PC-3 (cell line): ENCODE results near the gene TAMM41. TPM values are rescaled to one million over a fixed set of nuclear protein-coding genes. Genes with fewer than 3 reads are reported as not detected.

Experiments used
- ATAC-seq: fragments of 200-7000 bp; cut with Tn5 transposase; 2 replicates; pipeline ENCODE4 v1.9.1; 2020; ENCODE audit warnings: mild to moderate bottlenecking, moderate library complexity
- BruUV-seq: library from RNA; stranded (reverse); fragments of 400-500 nt; replicated peaks from 2 replicates; lab custom pipeline; 2021; lab: Mats Ljungman, UMichigan
- CTCF ChIA-PET: fragments of 300-600 bp; sonication (Branson Sonifier 250); formaldehyde crosslinking; loops from one replicate; lab custom pipeline; 2022; ENCODE audit warnings: antibody characterized with exemption; lab: Charles Lee
- POLR2A ChIA-PET: fragments of 300-600 bp; sonication (Branson Sonifier 250); formaldehyde crosslinking; loops from one replicate; lab custom pipeline; 2022; ENCODE audit warnings: antibody characterized with exemption; ENCODE audit not compliant: unreplicated experiment; lab: Charles Lee
- DNase-seq: peaks from one replicate; pipeline ENCODE4 v3.0.0-alpha.2; 2015
- H2AFZ ChIP-seq: fragments of 300-600 bp; sonication (generic); 2 replicates; pipeline ENCODE4 v1.6.0; 2016; ENCODE audit warnings: antibody characterized with exemption, low read length
- H3F3A ChIP-seq: fragments of 300-600 bp; sonication (generic); one replicate; pipeline ENCODE4 v1.6.0; 2017; ENCODE audit warnings: antibody characterized with exemption, low read length, control low read depth, mild to moderate bottlenecking; ENCODE audit not compliant: unreplicated experiment
- H3K27ac ChIP-seq: fragments of 300-600 bp; sonication (generic); 2 replicates; pipeline ENCODE4 v1.5.1; 2016; ENCODE audit warnings: mild to moderate bottlenecking, low read length
- H3K27me3 ChIP-seq: fragments of 300-600 bp; sonication (generic); 2 replicates; pipeline ENCODE4 v1.6.1; 2016; ENCODE audit warnings: low read length, mixed read lengths
- H3K36me3 ChIP-seq: fragments of 300-600 bp; sonication (generic); 2 replicates; pipeline ENCODE4 v1.6.1; 2016; ENCODE audit warnings: low read depth, mixed run types, low read length, mixed read lengths
- H3K4me1 ChIP-seq: fragments of 300-600 bp; sonication (generic); 2 replicates; pipeline ENCODE4 v1.5.1; 2016; ENCODE audit warnings: low read length; ENCODE audit not compliant: insufficient read depth
- H3K4me2 ChIP-seq: fragments of 300-600 bp; sonication (generic); 2 replicates; pipeline ENCODE4 v1.6.0; 2016; ENCODE audit warnings: low read length
- H3K4me3 ChIP-seq: fragments of 300-600 bp; sonication (generic); 2 replicates; pipeline ENCODE4 v1.5.1; 2016; ENCODE audit warnings: mild to moderate bottlenecking, low read length, mixed read lengths
- H3K79me2 ChIP-seq: fragments of 300-600 bp; sonication (generic); 2 replicates; pipeline ENCODE4 v1.6.1; 2017; ENCODE audit warnings: low read length, mixed read lengths
- H3K9ac ChIP-seq: fragments of 300-600 bp; sonication (generic); 2 replicates; pipeline ENCODE4 v1.6.0; 2016; ENCODE audit warnings: mild to moderate bottlenecking, low read length
- H3K9me2 ChIP-seq: fragments of 300-600 bp; sonication (generic); replicated peaks from 2 replicates; pipeline ENCODE4 v1.6.1; 2016; ENCODE audit warnings: mixed run types, low read length, mixed read lengths
- H3K9me3 ChIP-seq: fragments of 300-600 bp; sonication (generic); 2 replicates; pipeline ENCODE4 v1.6.1; 2016; ENCODE audit warnings: low read length, mixed read lengths
- H4K20me1 ChIP-seq: fragments of 300-600 bp; sonication (generic); 2 replicates; pipeline ENCODE4 v1.6.1; 2016; ENCODE audit warnings: low read length, mixed read lengths
- EZH2 ChIP-seq: fragments of 300-600 bp; sonication (generic); IDR thresholded peaks from one replicate; pipeline ENCODE4 v1.6.1; 2017; ENCODE audit warnings: antibody characterized with exemption, mild to moderate bottlenecking, low read length; ENCODE audit not compliant: unreplicated experiment
- EZH2phosphoT487 ChIP-seq: fragments of 300-600 bp; sonication (generic); IDR thresholded peaks from 2 replicates; pipeline ENCODE4 v1.6.1; 2018; ENCODE audit warnings: mild to moderate bottlenecking, antibody characterized with exemption, low read length, borderline replicate concordance
- intact Hi-C: fragments of 100-400 bp; cut with micrococcal nuclease; formaldehyde crosslinking; loops from 2 replicates; pipeline ENCODE4 v1.9.0; 2023
- total RNA-seq: library from RNA; depleted of rRNA; stranded (reverse); fragments of >200 nt; gene quantifications from 2 replicates; pipeline ENCODE4 v1.2.3, GENCODE V29; 2014
- TF ChIP-seq, protein P1 (sequence below): fragments of 300-600 bp; sonication (generic); conservative IDR thresholded peaks from 2 replicates; pipeline ENCODE4 v1.5.1; 2017; ENCODE audit warnings: antibody characterized with exemption, low read depth, mild to moderate bottlenecking, low read length

TAMM41 gene
- total RNA-seq, 1 experiment from 2014 or later, result 10.5 TPM

- TF ChIP-seq, protein P1, sequence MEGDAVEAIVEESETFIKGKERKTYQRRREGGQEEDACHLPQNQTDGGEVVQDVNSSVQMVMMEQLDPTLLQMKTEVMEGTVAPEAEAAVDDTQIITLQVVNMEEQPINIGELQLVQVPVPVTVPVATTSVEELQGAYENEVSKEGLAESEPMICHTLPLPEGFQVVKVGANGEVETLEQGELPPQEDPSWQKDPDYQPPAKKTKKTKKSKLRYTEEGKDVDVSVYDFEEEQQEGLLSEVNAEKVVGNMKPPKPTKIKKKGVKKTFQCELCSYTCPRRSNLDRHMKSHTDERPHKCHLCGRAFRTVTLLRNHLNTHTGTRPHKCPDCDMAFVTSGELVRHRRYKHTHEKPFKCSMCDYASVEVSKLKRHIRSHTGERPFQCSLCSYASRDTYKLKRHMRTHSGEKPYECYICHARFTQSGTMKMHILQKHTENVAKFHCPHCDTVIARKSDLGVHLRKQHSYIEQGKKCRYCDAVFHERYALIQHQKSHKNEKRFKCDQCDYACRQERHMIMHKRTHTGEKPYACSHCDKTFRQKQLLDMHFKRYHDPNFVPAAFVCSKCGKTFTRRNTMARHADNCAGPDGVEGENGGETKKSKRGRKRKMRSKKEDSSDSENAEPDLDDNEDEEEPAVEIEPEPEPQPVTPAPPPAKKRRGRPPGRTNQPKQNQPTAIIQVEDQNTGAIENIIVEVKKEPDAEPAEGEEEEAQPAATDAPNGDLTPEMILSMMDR, result no peak
- TF ChIP-seq EZH2, result no peak
- no peak for TF ChIP-seq EZH2phosphoT487
- H3K4me3 ChIP-seq, result no peak overlapping the region
- no peaks in the 10 kb centered on the region for H3F3A ChIP-seq
- no peaks in the 10 kb centered on the region for H3K9me3 ChIP-seq
- H3K36me3 ChIP-seq, result peaks cover 41% of the 10 kb centered on the region
- no peak overlapping the region for H2AFZ ChIP-seq
- ATAC-seq, result no peak
- ChIA-PET CTCF (no interaction called here), POLR2A (no interaction called here)
- H3K4me1 ChIP-seq, result no peaks in the 10 kb centered on the region
- H3K9me2 ChIP-seq, result no peaks in the 10 kb centered on the region
- intact Hi-C loops, result no loop called here
- DNase-seq, result no peak
- BruUV-seq, result no TSS peak
- H3K79me2 ChIP-seq, result no peaks in the 10 kb centered on the region
- H4K20me1 ChIP-seq, result no peaks in the 10 kb centered on the region
- H3K27ac ChIP-seq, result no peak overlapping the region
- no peak overlapping the region for H3K9ac ChIP-seq
- no peak overlapping the region for H3K4me2 ChIP-seq
- H3K27me3 ChIP-seq, result no peaks in the 10 kb centered on the region
Measured at GRCh38 chr3:11789412-11789811, 57.3 kb downstream of the TAMM41 start.

GRCh38 chr3:11784971-11785377 lies 61.7 kb downstream of the TAMM41 start:
- Histone ChIP-seq H3K4me1 (no peaks in the 10 kb centered on the region), H3K27ac (no peak overlapping the region), H3K79me2 (no peaks in the 10 kb centered on the region), H3K9ac (no peak overlapping the region), H2AFZ (no peak overlapping the region), H3K9me3 (no peaks in the 10 kb centered on the region), H3K4me3 (no peak overlapping the region), H3F3A (no peaks in the 10 kb centered on the region), H3K4me2 (no peak overlapping the region), H3K36me3 (peaks cover 26% of the 10 kb centered on the region), H4K20me1 (no peaks in the 10 kb centered on the region), H3K27me3 (no peaks in the 10 kb centered on the region), H3K9me2 (no peaks in the 10 kb centered on the region)
- intact Hi-C loops, result no loop called here
- BruUV-seq, result no TSS peak
- ChIA-PET POLR2A (no interaction called here), CTCF (no interaction called here)
- ATAC-seq (peak; percentile 24; the same call in 1 of the 2 replicates), DNase-seq (no peak)
- TF ChIP-seq, protein P1, result no peak
- no peak for TF ChIP-seq EZH2
- no peak for TF ChIP-seq EZH2phosphoT487

GRCh38 chr3:11780341-11780740 lies 66.3 kb downstream of the TAMM41 start:
- ChIA-PET POLR2A (no interaction called here), CTCF (no interaction called here)
- Histone ChIP-seq H3K79me2 (no peaks in the 10 kb centered on the region), H3F3A (no peaks in the 10 kb centered on the region), H3K27me3 (no peaks in the 10 kb centered on the region), H3K9ac (no peak overlapping the region), H3K9me2 (no peaks in the 10 kb centered on the region), H2AFZ (no peak overlapping the region), H4K20me1 (no peaks in the 10 kb centered on the region), H3K27ac (no peak overlapping the region), H3K36me3 (no peaks in the 10 kb centered on the region), H3K9me3 (no peaks in the 10 kb centered on the region), H3K4me3 (no peak overlapping the region), H3K4me2 (no peak overlapping the region), H3K4me1 (no peaks in the 10 kb centered on the region)
- ATAC-seq, result no peak
- BruUV-seq, result no TSS peak
- no peak for DNase-seq
- TF ChIP-seq, protein P1, result no peak
- TF ChIP-seq EZH2phosphoT487 (no peak), EZH2 (no peak)
- intact Hi-C loops, result no loop called here
